HUES48 (cell line): ENCODE measurements around the gene SART3.

ENCODE experiments used
- H3K27ac ChIP-seq: one replicate; pipeline ENCODE4 v1.7.0; 2013; ENCODE audit warnings: low read depth, low read length, inconsistent platforms
- H3K27me3 ChIP-seq: 2 replicates; pipeline ENCODE4 v1.6.1; 2013; ENCODE audit warnings: mild to moderate bottlenecking, low read length; ENCODE audit not compliant: control insufficient read depth, insufficient read depth
- H3K36me3 ChIP-seq: 2 replicates; pipeline ENCODE4 v1.6.1; 2013; ENCODE audit warnings: low read length; ENCODE audit not compliant: control insufficient read depth, insufficient read depth
- H3K4me1 ChIP-seq: 2 replicates; pipeline ENCODE4 v1.6.1; 2013; ENCODE audit warnings: mild to moderate bottlenecking, low read length; ENCODE audit not compliant: control insufficient read depth, insufficient read depth
- H3K4me3 ChIP-seq: 2 replicates; pipeline ENCODE4 v1.5.1; 2013; ENCODE audit warnings: mild to moderate bottlenecking, low read depth, low read length
- H3K9ac ChIP-seq: 2 replicates; pipeline ENCODE4 v1.6.1; 2013; ENCODE audit warnings: mild to moderate bottlenecking, low read depth, low read length, moderate library complexity
- H3K9me3 ChIP-seq: 2 replicates; pipeline ENCODE4 v1.6.1; 2013; ENCODE audit warnings: low read length; ENCODE audit not compliant: control insufficient read depth, insufficient read depth

SART3 gene

GRCh38 chr12:108604208-108604941, 43.4 kb upstream of the SART3 start:
- no peaks in the 10 kb centered on the region for H3K27me3 ChIP-seq
- H3K4me3 ChIP-seq: no peak overlapping the region
- H3K36me3 ChIP-seq: no peaks in the 10 kb centered on the region
- no peaks in the 10 kb centered on the region for H3K4me1 ChIP-seq
- no peak overlapping the region for H3K9ac ChIP-seq
- H3K9me3 ChIP-seq: no peaks in the 10 kb centered on the region
- no peak overlapping the region for H3K27ac ChIP-seq

DNA sequence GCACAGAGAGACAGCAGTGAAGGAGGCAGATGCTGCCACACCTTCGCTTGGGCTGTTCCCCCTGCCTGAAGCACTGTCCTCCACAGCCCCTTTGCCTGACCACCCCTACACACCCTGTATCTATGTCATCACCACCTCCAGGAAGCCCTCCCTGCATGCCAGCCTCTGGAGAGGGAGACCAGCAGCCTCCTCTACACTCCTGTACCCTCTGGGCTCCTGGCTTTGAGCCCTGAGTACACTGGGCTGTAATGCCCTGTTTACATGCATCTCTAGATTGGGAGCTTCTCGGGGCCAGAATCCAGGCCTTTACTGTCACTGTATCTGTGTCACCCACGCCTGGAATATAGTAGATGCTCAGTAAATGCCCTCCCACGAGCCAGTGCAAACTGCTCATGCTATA, 42.8 kb upstream of the SART3 start:
- Histone ChIP-seq H3K36me3 (no peaks in the 10 kb centered on the region), H3K9ac (no peak overlapping the region)

DNA sequence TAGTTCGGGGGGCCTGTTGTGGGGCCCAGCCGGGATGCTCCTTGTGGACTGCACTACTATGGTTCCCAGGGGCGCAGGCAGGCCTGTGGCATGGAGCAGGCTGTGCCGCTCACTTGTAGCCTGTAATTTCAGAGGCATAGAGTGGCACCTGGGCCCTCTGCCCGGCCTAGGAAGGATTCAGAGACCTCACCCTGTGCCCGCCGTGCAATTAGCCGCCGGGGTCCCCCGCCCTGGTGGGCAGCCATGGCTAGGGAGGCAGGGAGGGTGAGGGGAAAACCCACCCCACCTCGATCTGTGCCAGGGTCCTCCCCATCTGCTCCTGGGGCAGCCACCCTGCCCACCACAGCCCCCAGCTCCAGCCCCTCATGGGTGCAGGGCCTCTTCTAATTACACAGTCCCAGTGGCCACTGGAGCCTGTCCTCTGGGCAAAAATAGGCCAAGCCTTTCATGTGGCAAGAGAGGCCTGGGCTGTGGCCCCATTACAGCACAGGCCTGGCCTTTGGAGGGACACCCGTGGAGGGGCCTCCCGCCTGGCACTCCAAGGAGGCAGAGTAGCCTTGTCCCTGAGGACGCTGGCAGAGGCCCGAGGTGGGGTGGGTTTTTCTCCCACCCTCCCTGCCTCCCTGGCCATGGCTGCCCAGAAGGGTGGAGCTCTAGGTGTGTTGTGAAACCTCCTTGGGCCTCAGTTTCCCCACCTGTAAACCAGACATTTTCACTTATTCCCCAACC, 42.2 kb upstream of the SART3 start:
- no peaks in the 10 kb centered on the region for H3K4me1 ChIP-seq
- no peaks in the 10 kb centered on the region for H3K27me3 ChIP-seq
- no peaks in the 10 kb centered on the region for H3K36me3 ChIP-seq
- no peaks in the 10 kb centered on the region for H3K9me3 ChIP-seq
- H3K4me3 ChIP-seq: no peak overlapping the region
- H3K27ac ChIP-seq: no peak overlapping the region
- no peak overlapping the region for H3K9ac ChIP-seq

More for the DNA sequence above, 42.8 kb upstream of the SART3 start:
- Histone ChIP-seq H3K27ac (no peak overlapping the region), H3K27me3 (no peaks in the 10 kb centered on the region), H3K4me3 (no peak overlapping the region), H3K9me3 (no peaks in the 10 kb centered on the region), H3K4me1 (no peaks in the 10 kb centered on the region)

DNA sequence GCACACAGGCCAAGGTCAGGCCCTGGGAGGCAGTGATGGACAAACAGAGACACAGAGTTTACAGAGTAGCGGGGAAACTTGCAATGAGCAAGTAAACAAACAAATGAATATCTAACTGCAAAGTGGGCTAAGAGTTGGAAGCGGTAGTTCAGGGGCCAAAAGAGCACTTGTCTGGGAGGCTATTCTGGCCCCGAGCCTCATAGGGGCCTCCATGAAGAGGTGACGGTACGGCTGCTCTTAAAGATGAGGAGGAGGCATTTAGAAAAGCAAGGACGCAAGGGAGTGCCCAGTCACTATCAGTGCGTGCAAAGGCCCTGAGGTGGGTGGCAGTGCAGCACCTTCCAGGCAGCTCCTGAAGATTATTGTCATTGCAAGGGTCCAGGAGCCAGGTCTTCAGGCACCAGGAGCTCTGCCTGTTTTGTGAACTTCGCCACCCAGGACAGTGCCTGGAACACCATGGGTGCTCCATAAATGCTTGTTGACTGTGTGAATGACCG, 41.3 kb upstream of the SART3 start:
- Histone ChIP-seq H3K4me3 (no peak overlapping the region), H3K4me1 (no peaks in the 10 kb centered on the region), H3K27ac (no peak overlapping the region), H3K27me3 (no peaks in the 10 kb centered on the region), H3K9me3 (no peaks in the 10 kb centered on the region), H3K9ac (no peak overlapping the region), H3K36me3 (no peaks in the 10 kb centered on the region)

DNA sequence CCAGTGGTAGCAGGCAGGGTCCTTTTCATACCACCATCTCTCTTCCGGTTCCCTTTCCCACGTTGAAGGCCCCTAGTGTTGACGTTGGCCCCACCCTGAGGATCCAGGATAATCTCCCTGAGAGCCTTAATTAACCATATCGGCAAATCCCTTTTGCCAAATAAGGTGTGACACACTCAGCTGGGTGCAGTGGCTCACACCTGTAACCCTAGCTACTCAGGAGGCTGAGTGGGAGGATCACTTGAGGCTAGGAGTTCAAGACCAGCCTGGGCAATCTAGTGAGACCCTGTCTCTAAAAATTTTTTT, 39.7 kb upstream of the SART3 start:
- Histone ChIP-seq H3K9me3 (no peaks in the 10 kb centered on the region), H3K27me3 (no peaks in the 10 kb centered on the region), H3K4me3 (no peak overlapping the region), H3K36me3 (no peaks in the 10 kb centered on the region), H3K27ac (no peak overlapping the region), H3K4me1 (no peaks in the 10 kb centered on the region), H3K9ac (no peak overlapping the region)

- Histone ChIP-seq H3K4me3 (no peak overlapping the region), H3K36me3 (no peaks in the 10 kb centered on the region), H3K9me3 (no peaks in the 10 kb centered on the region), H3K27me3 (no peaks in the 10 kb centered on the region), H3K27ac (no peak overlapping the region), H3K4me1 (no peaks in the 10 kb centered on the region), H3K9ac (no peak overlapping the region)
These were observed 39.2 kb upstream of the SART3 start for GRCh38 chr12:108599948-108600701.

GRCh38 chr12:108599541-108599940, 38.6 kb upstream of the SART3 start:
- Histone ChIP-seq H3K9ac (no peak overlapping the region), H3K27ac (no peak overlapping the region), H3K4me3 (no peak overlapping the region), H3K27me3 (no peaks in the 10 kb centered on the region), H3K9me3 (no peaks in the 10 kb centered on the region), H3K4me1 (no peaks in the 10 kb centered on the region), H3K36me3 (no peaks in the 10 kb centered on the region)

DNA sequence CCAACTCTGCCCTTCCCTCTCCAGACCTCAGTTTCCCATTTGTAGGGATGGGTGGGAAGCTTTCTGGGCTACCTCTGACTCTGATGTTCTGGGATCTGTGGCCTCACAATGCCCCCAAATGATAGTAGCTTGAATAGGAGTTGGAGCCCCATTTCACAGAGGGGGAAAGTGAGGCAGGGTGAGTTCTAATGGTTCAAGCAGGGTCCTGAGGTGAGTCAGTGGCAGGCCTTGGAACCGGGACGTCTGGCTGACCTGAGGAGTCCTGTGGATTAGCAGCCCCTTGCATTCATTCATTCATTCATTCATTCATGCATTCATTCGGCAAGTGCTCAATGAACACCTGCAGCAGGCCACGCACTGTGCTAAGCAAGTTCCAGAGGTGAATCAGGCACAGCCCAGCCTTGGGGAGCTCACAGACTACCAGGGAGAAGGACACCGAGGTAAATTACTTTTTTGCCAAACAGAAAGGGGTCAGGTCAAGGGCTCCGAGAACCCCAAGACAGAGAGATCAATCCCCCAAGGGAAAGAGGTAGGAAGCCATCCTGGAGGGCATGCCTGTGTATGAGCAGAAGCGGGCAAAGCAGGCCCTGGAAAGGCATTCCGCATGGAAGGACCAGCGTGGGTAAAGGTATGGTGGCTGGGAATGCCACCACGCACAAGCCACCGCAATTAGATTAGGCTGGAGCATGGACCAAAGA, 37.7 kb upstream of the SART3 start:
- H3K27me3 ChIP-seq: no peaks in the 10 kb centered on the region
- H3K4me3 ChIP-seq: no peak overlapping the region
- no peak overlapping the region for H3K9ac ChIP-seq
- H3K27ac ChIP-seq: no peak overlapping the region
- H3K4me1 ChIP-seq: no peaks in the 10 kb centered on the region
- H3K36me3 ChIP-seq: no peaks in the 10 kb centered on the region
- no peaks in the 10 kb centered on the region for H3K9me3 ChIP-seq

GRCh38 chr12:108597559-108598471, 36.8 kb upstream of the SART3 start, which contains the start of gene TMEM119:
Gene TMEM119 (minus strand): TSS chr12:108598084. CDS start chr12:108592383, 5,701 bp downstream.
- H3K27ac ChIP-seq: no peak within 1 kb of the TSS
- no peak within 1 kb of the TSS for H3K9ac ChIP-seq
- no peaks in the 10 kb centered on the region for H3K9me3 ChIP-seq
- H3K27me3 ChIP-seq: no peaks in the 10 kb centered on the region
- H3K4me1 ChIP-seq: no peaks in the 10 kb centered on the region
- H3K4me3 ChIP-seq: no peak within 1 kb of the TSS
- no peaks in the 10 kb centered on the region for H3K36me3 ChIP-seq
